Activated CD4-positive, alpha-beta T cell treated with anti-CD3 and anti-CD28 coated beads for 4 hours (primary cell): Measurements from ENCODE around the gene SCUBE1.

ENCODE experiments used
- DNase-seq, 2 donors: peaks; one replicate each; pipeline ENCODE4 v3.0.0-alpha.2; 2020

Gene SCUBE1

GRCh38 chr22:43187171-43188099 is 155.7 kb downstream of the SCUBE1 start:
- DNase-seq = peak; percentile 95

- peak; percentile 41 to 60 for DNase-seq
Observed at GRCh38 chr22:43186272-43187170, 156.7 kb downstream of the SCUBE1 start, which contains the start of gene TTLL12. TSS of gene TTLL12 (minus strand) at chr22:43187134. CDS start at chr22:43187069, 65 bp downstream.

- no peak for DNase-seq
Observed at GRCh38 chr22:43185860-43186261, 157.3 kb downstream of the SCUBE1 start.

- DNase-seq = no peak
Observed at GRCh38 chr22:43183496-43184277, 159.5 kb downstream of the SCUBE1 start.

GRCh38 chr22:43182726-43183125 is 160.4 kb downstream of the SCUBE1 start:
- DNase-seq = no peak

- DNase-seq = no peak
Observed at GRCh38 chr22:43182118-43182517, 161.1 kb downstream of the SCUBE1 start.

- DNase-seq = no peak
Observed at GRCh38 chr22:43181321-43182076, 161.7 kb downstream of the SCUBE1 start.

- DNase-seq = no peak
Observed at GRCh38 chr22:43180670-43181069, 162.5 kb downstream of the SCUBE1 start.

GRCh38 chr22:43179911-43180195 is 163.3 kb downstream of the SCUBE1 start:
- no peak for DNase-seq

- no peak for DNase-seq
Observed at GRCh38 chr22:43179146-43179910, 163.8 kb downstream of the SCUBE1 start.

GRCh38 chr22:43177479-43177878 is 165.7 kb downstream of the SCUBE1 start:
- DNase-seq = no peak

- no peak for DNase-seq
Observed at GRCh38 chr22:43176090-43176489, 167.1 kb downstream of the SCUBE1 start.

- DNase-seq = no peak
Observed at GRCh38 chr22:43174941-43175531, 168.1 kb downstream of the SCUBE1 start.

- DNase-seq = no peak
Observed at GRCh38 chr22:43173976-43174720, 169.0 kb downstream of the SCUBE1 start.

GRCh38 chr22:43173566-43173965 is 169.6 kb downstream of the SCUBE1 start:
- no peak for DNase-seq

- DNase-seq = no peak
Observed at GRCh38 chr22:43172191-43172590, 171.0 kb downstream of the SCUBE1 start.

GRCh38 chr22:43171607-43172006 is 171.6 kb downstream of the SCUBE1 start:
- DNase-seq = no peak

- DNase-seq = no peak
Observed at GRCh38 chr22:43171019-43171491, 172.1 kb downstream of the SCUBE1 start.

- DNase-seq = no peak
Observed at GRCh38 chr22:43170131-43170480, 173.1 kb downstream of the SCUBE1 start.
